ENCODE measurements around the gene C1orf21.
A peak's percentile ranks its signal among the peaks of the same experiment; 100 is the strongest.

The C1orf21 gene

DNA sequence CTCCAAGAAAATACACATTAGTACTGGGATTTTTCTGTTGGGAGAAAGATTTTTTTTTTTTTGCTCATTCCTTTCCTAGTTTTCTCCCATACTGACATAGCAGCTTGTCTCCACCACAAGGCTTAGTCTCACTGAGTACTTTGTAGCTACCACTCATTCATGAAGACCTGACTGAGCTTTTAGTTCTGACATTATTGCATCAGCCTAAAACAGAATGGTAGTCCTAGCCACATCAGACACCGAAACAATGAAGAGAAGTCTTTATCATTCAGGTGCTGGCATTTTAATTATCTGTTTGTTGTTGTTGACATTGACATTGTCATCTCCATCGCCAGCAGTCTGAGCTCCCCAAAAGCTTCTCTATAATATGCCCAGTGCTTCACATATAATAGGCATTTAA is 21.1 kb upstream of the C1orf21 start:
- Histone ChIP-seq H3K79me2 (ENCODE audit: control insufficient read depth, insufficient read depth, low read length, unreplicated experiment) (no peaks in the 10 kb centered on the region), H2AFZ (ENCODE audit: low read length, unreplicated experiment) (no peak overlapping the region), H3K27me3 (ENCODE audit: insufficient read depth, low read length) (no peaks in the 10 kb centered on the region), H3K4me3 (ENCODE audit: low read depth, low read length) (no peak overlapping the region), H3K4me1 (ENCODE audit: control insufficient read depth, insufficient read depth, low read length, unreplicated experiment) (no peaks in the 10 kb centered on the region), H3K36me3 (ENCODE audit: insufficient read depth, low read length) (no peaks in the 10 kb centered on the region), H3K27ac (ENCODE audit: low read depth, low read length) (no peak overlapping the region)

DNA sequence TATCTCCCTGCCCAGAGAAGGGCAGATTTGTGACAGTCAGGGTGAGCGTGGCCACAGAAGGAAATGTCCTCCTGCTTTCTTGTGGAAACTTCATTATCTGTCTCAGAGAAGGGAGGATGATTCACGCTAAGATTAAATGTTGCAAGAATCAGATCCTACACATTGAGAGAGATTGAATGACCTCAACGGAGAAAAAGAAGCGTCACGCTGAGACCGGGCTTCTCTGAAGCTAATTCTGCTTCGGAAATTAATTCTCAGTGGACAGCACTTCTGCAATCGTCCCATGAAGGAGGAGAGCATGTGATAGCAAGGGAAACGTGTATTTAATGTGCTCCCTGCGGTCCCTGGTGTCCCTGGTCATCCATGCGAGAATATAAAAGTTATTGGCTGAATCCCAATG is 19.8 kb upstream of the C1orf21 start:
- Histone ChIP-seq H3K79me2 (ENCODE audit: control insufficient read depth, insufficient read depth, low read length, unreplicated experiment) (no peaks in the 10 kb centered on the region), H3K4me3 (ENCODE audit: low read depth, low read length) (no peak overlapping the region), H3K27me3 (ENCODE audit: insufficient read depth, low read length) (no peaks in the 10 kb centered on the region), H3K36me3 (ENCODE audit: insufficient read depth, low read length) (no peaks in the 10 kb centered on the region), H2AFZ (ENCODE audit: low read length, unreplicated experiment) (no peak overlapping the region), H3K27ac (ENCODE audit: low read depth, low read length) (no peak overlapping the region), H3K4me1 (ENCODE audit: control insufficient read depth, insufficient read depth, low read length, unreplicated experiment) (no peaks in the 10 kb centered on the region)

DNA sequence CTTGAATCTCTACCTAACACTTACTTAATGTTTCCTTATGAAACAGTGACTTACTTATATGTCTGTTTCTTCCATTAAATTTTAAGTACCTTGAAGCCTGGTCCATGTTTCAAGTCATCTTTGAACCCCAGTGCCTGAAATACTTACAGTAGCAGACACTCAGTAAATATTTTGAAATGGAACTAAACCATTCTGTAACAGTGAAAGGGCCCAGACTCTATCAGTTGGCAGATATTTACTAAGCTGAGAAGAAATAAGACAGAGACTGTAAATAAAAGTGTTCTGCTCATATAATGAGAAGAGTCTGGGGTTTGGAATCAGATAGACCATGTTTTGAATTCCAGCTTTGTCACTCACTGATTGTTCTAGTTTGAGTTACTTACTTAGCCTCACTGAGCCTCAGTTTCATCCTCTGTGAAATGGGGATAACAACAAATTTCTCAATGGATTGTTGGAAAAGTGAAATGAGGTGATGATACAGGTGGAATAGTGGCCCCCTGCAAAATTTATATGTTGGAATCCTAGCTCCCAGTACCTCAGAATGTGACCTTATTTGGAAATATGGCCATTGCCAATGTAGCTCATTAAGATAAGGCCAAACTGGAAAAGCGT is 19.3 kb upstream of the C1orf21 start:
- H3K4me1 ChIP-seq (ENCODE audit: control insufficient read depth, insufficient read depth, low read length, unreplicated experiment): no peaks in the 10 kb centered on the region
- H3K27ac ChIP-seq (ENCODE audit: low read depth, low read length): no peak overlapping the region
- H3K36me3 ChIP-seq (ENCODE audit: insufficient read depth, low read length): no peaks in the 10 kb centered on the region
- no peaks in the 10 kb centered on the region for H3K79me2 ChIP-seq (ENCODE audit: control insufficient read depth, insufficient read depth, low read length, unreplicated experiment)
- no peak overlapping the region for H3K4me3 ChIP-seq (ENCODE audit: low read depth, low read length)
- H3K27me3 ChIP-seq (ENCODE audit: insufficient read depth, low read length): no peaks in the 10 kb centered on the region
- no peak overlapping the region for H2AFZ ChIP-seq (ENCODE audit: low read length, unreplicated experiment)

DNA sequence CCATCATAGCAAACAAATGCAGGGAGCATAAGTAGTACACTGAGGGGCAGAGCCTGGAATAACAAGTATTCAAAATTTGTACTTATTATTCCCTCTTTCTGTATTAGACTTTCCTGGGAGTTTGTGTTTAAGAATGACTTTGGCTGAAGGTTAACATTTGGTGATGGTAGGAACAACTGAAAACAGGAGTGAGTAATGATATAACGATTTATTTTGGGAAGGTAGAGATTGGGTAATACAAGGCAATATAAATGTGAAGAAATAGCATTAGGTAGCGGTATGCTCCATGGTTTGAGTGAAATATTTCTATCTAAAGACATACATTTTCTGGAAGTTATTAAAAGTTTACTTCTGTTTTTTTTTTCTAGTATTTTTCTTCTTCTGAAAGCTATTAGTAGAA is 18.5 kb upstream of the C1orf21 start:
- no peaks in the 10 kb centered on the region for H3K79me2 ChIP-seq (ENCODE audit: control insufficient read depth, insufficient read depth, low read length, unreplicated experiment)
- no peak overlapping the region for H2AFZ ChIP-seq (ENCODE audit: low read length, unreplicated experiment)
- no peak overlapping the region for H3K27ac ChIP-seq (ENCODE audit: low read depth, low read length)
- no peak overlapping the region for H3K4me3 ChIP-seq (ENCODE audit: low read depth, low read length)
- no peaks in the 10 kb centered on the region for H3K4me1 ChIP-seq (ENCODE audit: control insufficient read depth, insufficient read depth, low read length, unreplicated experiment)
- no peaks in the 10 kb centered on the region for H3K36me3 ChIP-seq (ENCODE audit: insufficient read depth, low read length)
- H3K27me3 ChIP-seq (ENCODE audit: insufficient read depth, low read length): no peaks in the 10 kb centered on the region

DNA sequence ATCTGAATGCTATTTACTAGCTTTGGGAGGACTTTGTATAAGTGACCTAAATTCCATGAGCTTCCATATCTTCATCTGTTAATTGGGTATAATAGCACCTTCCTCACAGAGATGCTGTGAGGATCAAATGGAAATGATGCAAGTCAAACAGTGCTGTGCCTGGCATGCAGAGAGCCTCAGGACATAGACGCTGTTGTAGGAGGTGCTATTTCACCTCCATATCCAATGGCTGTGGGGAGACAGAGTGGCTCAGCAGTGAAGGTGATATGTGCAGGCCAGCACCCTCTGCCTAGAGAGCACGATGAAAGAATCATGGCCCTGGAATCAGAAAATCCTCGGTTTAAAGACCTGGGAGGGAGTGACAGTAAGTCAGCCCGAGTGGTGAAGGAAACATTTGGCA is 16.0 kb upstream of the C1orf21 start:
- Histone ChIP-seq H3K79me2 (ENCODE audit: control insufficient read depth, insufficient read depth, low read length, unreplicated experiment) (no peaks in the 10 kb centered on the region), H3K4me3 (ENCODE audit: low read depth, low read length) (no peak overlapping the region), H3K36me3 (ENCODE audit: insufficient read depth, low read length) (no peaks in the 10 kb centered on the region), H2AFZ (ENCODE audit: low read length, unreplicated experiment) (no peak overlapping the region), H3K27me3 (ENCODE audit: insufficient read depth, low read length) (no peaks in the 10 kb centered on the region), H3K27ac (ENCODE audit: low read depth, low read length) (no peak overlapping the region), H3K4me1 (ENCODE audit: control insufficient read depth, insufficient read depth, low read length, unreplicated experiment) (no peaks in the 10 kb centered on the region)

DNA sequence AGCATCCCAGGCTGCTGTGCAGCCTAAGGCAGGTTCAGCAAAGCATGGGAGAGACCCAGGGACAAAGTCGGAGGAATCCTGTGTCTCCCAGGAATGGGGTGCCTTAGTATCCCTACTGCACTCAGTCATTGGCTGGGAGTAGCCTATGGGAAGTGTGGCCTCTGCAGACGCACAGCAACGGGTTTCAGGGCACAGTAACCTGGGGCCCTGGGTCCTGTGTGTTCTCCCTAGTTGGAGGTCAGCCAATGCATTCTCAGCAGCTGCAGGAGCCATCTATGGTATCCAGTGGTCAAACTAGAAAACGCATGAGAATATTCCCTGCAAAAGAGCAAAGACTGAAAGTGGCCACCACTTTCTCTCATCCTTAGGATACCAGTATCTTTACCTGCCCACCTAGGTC is 13.7 kb upstream of the C1orf21 start:
- no peak overlapping the region for H3K4me3 ChIP-seq (ENCODE audit: low read depth, low read length)
- no peaks in the 10 kb centered on the region for H3K27me3 ChIP-seq (ENCODE audit: insufficient read depth, low read length)
- H2AFZ ChIP-seq (ENCODE audit: low read length, unreplicated experiment): no peak overlapping the region
- H3K79me2 ChIP-seq (ENCODE audit: control insufficient read depth, insufficient read depth, low read length, unreplicated experiment): no peaks in the 10 kb centered on the region
- no peak overlapping the region for H3K27ac ChIP-seq (ENCODE audit: low read depth, low read length)
- H3K4me1 ChIP-seq (ENCODE audit: control insufficient read depth, insufficient read depth, low read length, unreplicated experiment): no peaks in the 10 kb centered on the region
- H3K36me3 ChIP-seq (ENCODE audit: insufficient read depth, low read length): no peaks in the 10 kb centered on the region

GRCh38 chr1:184376369-184376768 is 10.5 kb upstream of the C1orf21 start:
- Histone ChIP-seq H3K36me3 (ENCODE audit: insufficient read depth, low read length) (no peaks in the 10 kb centered on the region), H3K79me2 (ENCODE audit: control insufficient read depth, insufficient read depth, low read length, unreplicated experiment) (no peaks in the 10 kb centered on the region), H3K27ac (ENCODE audit: low read depth, low read length) (no peak overlapping the region), H3K4me3 (ENCODE audit: low read depth, low read length) (no peak overlapping the region), H2AFZ (ENCODE audit: low read length, unreplicated experiment) (no peak overlapping the region), H3K27me3 (ENCODE audit: insufficient read depth, low read length) (no peaks in the 10 kb centered on the region), H3K4me1 (ENCODE audit: control insufficient read depth, insufficient read depth, low read length, unreplicated experiment) (no peaks in the 10 kb centered on the region)

- H3K4me1 ChIP-seq (ENCODE audit: control insufficient read depth, insufficient read depth, low read length, unreplicated experiment): no peaks in the 10 kb centered on the region
- H2AFZ ChIP-seq (ENCODE audit: low read length, unreplicated experiment): no peak overlapping the region
- H3K79me2 ChIP-seq (ENCODE audit: control insufficient read depth, insufficient read depth, low read length, unreplicated experiment): no peaks in the 10 kb centered on the region
- H3K27ac ChIP-seq (ENCODE audit: low read depth, low read length): no peak overlapping the region
- H3K27me3 ChIP-seq (ENCODE audit: insufficient read depth, low read length): no peaks in the 10 kb centered on the region
- H3K4me3 ChIP-seq (ENCODE audit: low read depth, low read length): no peak overlapping the region
- H3K36me3 ChIP-seq (ENCODE audit: insufficient read depth, low read length): no peaks in the 10 kb centered on the region
Measured at GRCh38 chr1:184379111-184379752, 7.6 kb upstream of the C1orf21 start.

- H3K4me1 ChIP-seq (ENCODE audit: control insufficient read depth, insufficient read depth, low read length, unreplicated experiment): no peaks in the 10 kb centered on the region
- H3K36me3 ChIP-seq (ENCODE audit: insufficient read depth, low read length): no peaks in the 10 kb centered on the region
- no peak overlapping the region for H3K27ac ChIP-seq (ENCODE audit: low read depth, low read length)
- H3K27me3 ChIP-seq (ENCODE audit: insufficient read depth, low read length): no peaks in the 10 kb centered on the region
- H2AFZ ChIP-seq (ENCODE audit: low read length, unreplicated experiment): no peak overlapping the region
- no peak overlapping the region for H3K4me3 ChIP-seq (ENCODE audit: low read depth, low read length)
- H3K79me2 ChIP-seq (ENCODE audit: control insufficient read depth, insufficient read depth, low read length, unreplicated experiment): no peaks in the 10 kb centered on the region
Measured at GRCh38 chr1:184380468-184380867, 6.4 kb upstream of the C1orf21 start.

GRCh38 chr1:184383772-184384323 is 3.0 kb upstream of the C1orf21 start:
- peaks cover 2% of the 10 kb centered on the region for H3K79me2 ChIP-seq (ENCODE audit: control insufficient read depth, insufficient read depth, low read length, unreplicated experiment)
- H3K36me3 ChIP-seq (ENCODE audit: insufficient read depth, low read length): no peaks in the 10 kb centered on the region
- no peak overlapping the region for H3K4me3 ChIP-seq (ENCODE audit: low read depth, low read length)
- no peaks in the 10 kb centered on the region for H3K27me3 ChIP-seq (ENCODE audit: insufficient read depth, low read length)
- no peak overlapping the region for H3K27ac ChIP-seq (ENCODE audit: low read depth, low read length)
- no peak overlapping the region for H2AFZ ChIP-seq (ENCODE audit: low read length, unreplicated experiment)
- H3K4me1 ChIP-seq (ENCODE audit: control insufficient read depth, insufficient read depth, low read length, unreplicated experiment): peaks cover 3% of the 10 kb centered on the region

DNA sequence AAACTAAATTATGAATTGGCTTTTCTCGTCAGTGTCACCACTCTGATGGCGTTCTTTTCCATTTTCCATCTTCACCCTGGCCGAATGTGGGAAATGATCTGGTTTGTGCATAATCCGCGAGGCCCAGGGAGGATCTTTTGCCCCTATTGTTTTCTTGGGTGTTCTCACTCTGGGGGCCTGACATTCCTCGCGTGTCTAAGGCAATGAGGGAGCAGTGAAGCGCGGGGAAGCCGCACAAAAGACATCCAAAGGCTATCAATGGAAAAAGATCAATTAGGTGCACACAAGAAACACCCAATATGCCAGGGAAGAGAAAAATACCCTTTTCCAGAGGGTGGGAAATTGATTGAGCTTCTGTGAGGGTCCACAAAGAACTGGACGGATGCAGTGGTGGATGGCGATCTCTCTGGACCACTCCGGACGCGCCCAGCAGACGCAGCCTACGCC is 941 bp upstream of the C1orf21 start:
- Histone ChIP-seq H3K4me1 (ENCODE audit: control insufficient read depth, insufficient read depth, low read length, unreplicated experiment) (peaks cover 8% of the 10 kb centered on the region), H3K27ac (ENCODE audit: low read depth, low read length) (no peak overlapping the region), H2AFZ (ENCODE audit: low read length, unreplicated experiment) (peak overlapping the region; percentile 72), H3K27me3 (ENCODE audit: insufficient read depth, low read length) (no peaks in the 10 kb centered on the region), H3K36me3 (ENCODE audit: insufficient read depth, low read length) (no peaks in the 10 kb centered on the region), H3K79me2 (ENCODE audit: control insufficient read depth, insufficient read depth, low read length, unreplicated experiment) (peaks cover 7% of the 10 kb centered on the region), H3K4me3 (ENCODE audit: low read depth, low read length) (peak overlapping the region; percentile 81)
